Neural cell (in vitro differentiated cells): Measurements from ENCODE around the gene ZBTB5. TPM values are rescaled to one million over a fixed set of nuclear protein-coding genes. Genes with fewer than 3 reads are reported as not detected.

ENCODE experiments used
- H2AFZ ChIP-seq: fragments of 200-600, 300-800 bp; sonication (generic), shearing (Covaris generic); 2 replicates; pipeline ENCODE4 v1.6.0; 2014; ENCODE audit warnings: low read depth, mild to moderate bottlenecking, antibody characterized with exemption, low read length, moderate library complexity
- H3F3A ChIP-seq: fragments of 200-600 bp; shearing (Covaris generic); 2 replicates; pipeline ENCODE4 v1.6.1; 2016; ENCODE audit warnings: mild to moderate bottlenecking, moderate library complexity, mixed read lengths, antibody characterized with exemption, low read length; ENCODE audit not compliant: insufficient read depth, poor library complexity, severe bottlenecking
- H3K27ac ChIP-seq: fragments of 200-600, 300-800 bp; sonication (generic), shearing (Covaris generic); 2 replicates; pipeline ENCODE4 v1.5.1; 2014; ENCODE audit warnings: mild to moderate bottlenecking, low read length, moderate library complexity
- H3K27me3 ChIP-seq: fragments of 300-800, 200-600 bp; sonication (generic), shearing (Covaris generic); 2 replicates; pipeline ENCODE4 v1.6.0; 2014; ENCODE audit warnings: mild to moderate bottlenecking, low read depth, low read length, moderate library complexity; ENCODE audit not compliant: insufficient read depth
- H3K36me3 ChIP-seq: fragments of 300-800, 200-600 bp; sonication (generic), shearing (Covaris generic); 2 replicates; pipeline ENCODE4 v1.5.1; 2014; ENCODE audit warnings: mild to moderate bottlenecking, antibody characterized with exemption, low read length, moderate library complexity; ENCODE audit not compliant: insufficient read depth
- H3K4me2 ChIP-seq: fragments of 300-800, 200-600 bp; sonication (generic), shearing (Covaris generic); 2 replicates; pipeline ENCODE4 v1.6.0; 2014; ENCODE audit warnings: mild to moderate bottlenecking, low read length
- H3K4me3 ChIP-seq: fragments of 300-800, 200-600 bp; sonication (generic), shearing (Covaris generic); 2 replicates; pipeline ENCODE4 v1.5.1; 2014; ENCODE audit warnings: mild to moderate bottlenecking, low read length, moderate library complexity
- H3K79me2 ChIP-seq: fragments of 200-600 bp; shearing (Covaris generic); replicated peaks from 2 replicates; pipeline ENCODE4 v1.6.0; 2014; ENCODE audit warnings: mild to moderate bottlenecking, low read length, moderate library complexity; ENCODE audit not compliant: insufficient read depth
- H3K9ac ChIP-seq: fragments of 300-800, 200-600 bp; sonication (generic), shearing (Covaris generic); 2 replicates; pipeline ENCODE4 v1.6.1; 2016; ENCODE audit warnings: mild to moderate bottlenecking, low read length, mixed read lengths
- H3K9me2 ChIP-seq: fragments of 200-600 bp; shearing (Covaris generic); 2 replicates; pipeline ENCODE4 v1.6.1; 2016; ENCODE audit warnings: mild to moderate bottlenecking, low read length, mixed read lengths; ENCODE audit not compliant: insufficient read depth
- H3K9me3 ChIP-seq: fragments of 200-600, 300-800 bp; sonication (generic), shearing (Covaris generic); 2 replicates; pipeline ENCODE4 v1.6.1; 2016; ENCODE audit warnings: mild to moderate bottlenecking, mixed run types, low read length, moderate library complexity, mixed read lengths
- H4K20me1 ChIP-seq: fragments of 200-600 bp; shearing (Covaris generic); 2 replicates; pipeline ENCODE4 v1.6.1; 2016; ENCODE audit warnings: mild to moderate bottlenecking, mixed run types; ENCODE audit not compliant: insufficient read depth
- CTCF ChIP-seq: fragments of 450-650 bp; IDR thresholded peaks from 2 replicates; pipeline ENCODE4 v1.5.1; 2014; ENCODE audit warnings: antibody characterized with exemption, mild to moderate bottlenecking, moderate library complexity; ENCODE audit not compliant: poor library complexity, severe bottlenecking
- EP300 ChIP-seq: fragments of 450-650 bp; conservative IDR thresholded peaks from 2 replicates; pipeline ENCODE4 v1.6.1; 2014; ENCODE audit warnings: antibody characterized with exemption, mild to moderate bottlenecking, moderate library complexity; ENCODE audit not compliant: poor library complexity, severe bottlenecking
- EZH2 ChIP-seq: fragments of 200-600, 300-800 bp; shearing (Covaris generic), sonication (generic); IDR thresholded peaks from 2 replicates; pipeline ENCODE4 v1.6.1; 2014; ENCODE audit warnings: antibody characterized with exemption, low read length, borderline replicate concordance, mild to moderate bottlenecking; ENCODE audit not compliant: insufficient read depth, poor library complexity, severe bottlenecking
- MXI1 ChIP-seq: fragments of 450-650 bp; conservative IDR thresholded peaks from 2 replicates; pipeline ENCODE4 v1.6.1; 2014; ENCODE audit warnings: antibody characterized with exemption, mild to moderate bottlenecking; ENCODE audit not compliant: poor library complexity, severe bottlenecking
- POLR2AphosphoS5 ChIP-seq: IDR thresholded peaks from 2 replicates; pipeline ENCODE4 v1.6.1; 2012
- RAD21 ChIP-seq: fragments of 450-650 bp; conservative IDR thresholded peaks from 2 replicates; pipeline ENCODE4 v1.6.1; 2014; ENCODE audit warnings: antibody characterized with exemption, mild to moderate bottlenecking, moderate library complexity
- REST ChIP-seq: IDR thresholded peaks from 2 replicates; pipeline ENCODE4 v1.6.1; 2012; ENCODE audit warnings: borderline replicate concordance
- SMC3 ChIP-seq: fragments of 450-650 bp; conservative IDR thresholded peaks from 2 replicates; pipeline ENCODE4 v1.6.1; 2014; ENCODE audit warnings: antibody characterized with exemption, mild to moderate bottlenecking, moderate library complexity; ENCODE audit not compliant: poor library complexity
- TAF1 ChIP-seq: IDR thresholded peaks from 2 replicates; pipeline ENCODE4 v1.6.1; 2012; ENCODE audit warnings: low read depth
- polyA plus RNA-seq: library from polyadenylated mRNA; depleted of rRNA; stranded (reverse); fragments of >200 nt; gene quantifications from 2 replicates; pipeline ENCODE4 v1.2.3, GENCODE V29; 2014

Gene ZBTB5
- polyA plus RNA-seq, 1 donor from 2014 or later, result 21.0 TPM

- Histone ChIP-seq H4K20me1 (no peaks in the 10 kb centered on the region), H3K4me2 (no peak overlapping the region), H3K4me3 (no peak overlapping the region), H3K9me3 (no peaks in the 10 kb centered on the region), H2AFZ (no peak overlapping the region), H3K79me2 (no peaks in the 10 kb centered on the region), H3K9ac (no peak overlapping the region), H3K9me2 (no peaks in the 10 kb centered on the region), H3F3A (no peaks in the 10 kb centered on the region), H3K27ac (no peak overlapping the region), H3K36me3 (peaks cover 11% of the 10 kb centered on the region), H3K27me3 (no peaks in the 10 kb centered on the region)
- TF ChIP-seq CTCF (no peak), RAD21 (no peak), TAF1 (no peak), SMC3 (no peak), EP300 (no peak), EZH2 (no peak), POLR2AphosphoS5 (no peak), REST (no peak), MXI1 (no peak)
Observed at GRCh38 chr9:37508135-37508833, 43.0 kb upstream of the ZBTB5 start.

GRCh38 chr9:37507566-37508134, 42.4 kb upstream of the ZBTB5 start:
- H3K4me3 ChIP-seq, result no peak overlapping the region
- no peak overlapping the region for H3K4me2 ChIP-seq
- H3K79me2 ChIP-seq, result no peaks in the 10 kb centered on the region
- no peaks in the 10 kb centered on the region for H4K20me1 ChIP-seq
- H3K9me2 ChIP-seq, result no peaks in the 10 kb centered on the region
- H3K27ac ChIP-seq, result no peak overlapping the region
- H3K9me3 ChIP-seq, result no peaks in the 10 kb centered on the region
- peaks cover 11% of the 10 kb centered on the region for H3K36me3 ChIP-seq
- no peaks in the 10 kb centered on the region for H3K27me3 ChIP-seq
- no peak overlapping the region for H2AFZ ChIP-seq
- no peak overlapping the region for H3K9ac ChIP-seq
- no peaks in the 10 kb centered on the region for H3F3A ChIP-seq
- TF ChIP-seq SMC3, result no peak
- no peak for TF ChIP-seq RAD21
- TF ChIP-seq TAF1, result no peak
- no peak for TF ChIP-seq MXI1
- TF ChIP-seq CTCF, result no peak
- TF ChIP-seq EP300, result no peak
- TF ChIP-seq REST, result no peak
- no peak for TF ChIP-seq EZH2
- TF ChIP-seq POLR2AphosphoS5, result no peak
